ENCODE measurements around the gene CBLN4.

Gene CBLN4

DNA sequence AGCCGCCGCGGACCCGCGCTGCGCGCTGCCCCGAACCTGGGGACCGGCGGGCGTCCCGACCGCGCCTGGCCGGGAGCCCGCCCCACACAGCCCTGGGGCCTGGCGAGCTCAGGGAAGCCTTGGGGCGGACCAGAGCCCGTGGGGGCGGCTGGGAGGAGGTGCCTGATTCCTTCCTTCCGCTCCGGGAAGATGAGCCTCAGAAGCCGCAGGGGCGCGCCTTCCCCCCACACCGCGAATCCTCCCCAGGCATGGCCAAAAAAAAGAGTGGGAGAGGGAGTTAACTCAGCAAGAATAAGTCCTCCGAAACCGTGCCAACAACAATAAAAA is at the start of gene CBLN4:
CBLN4 (minus strand) TSS at position 131 of the 327 bp plus-strand sequence. CDS start 1,348 bp downstream, outside the sequence.
- no peak for DNase-seq

- DNase-seq = no peak
These were observed 37.9 kb upstream of the CBLN4 start for GRCh38 chr20:56043227-56043626.

DNA sequence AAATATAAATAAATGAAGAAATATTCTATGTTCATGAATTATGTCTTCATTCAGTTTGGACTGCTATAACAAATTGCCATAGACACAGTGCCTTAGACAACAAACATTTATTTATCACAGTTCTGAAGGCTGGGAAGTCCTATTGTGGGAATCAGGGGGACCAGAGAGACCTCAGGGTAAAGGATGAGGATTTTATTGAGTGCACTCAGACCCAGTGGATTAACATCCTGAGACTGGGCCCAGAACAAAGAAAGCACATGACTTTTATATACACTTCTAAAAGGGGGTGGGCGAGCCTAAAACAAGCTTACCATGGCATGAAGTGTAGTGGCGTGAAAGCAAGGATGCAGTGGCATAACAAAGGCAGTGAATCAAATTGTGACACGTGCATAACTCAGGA is 26.9 kb upstream of the CBLN4 start:
- no peak for DNase-seq

DNA sequence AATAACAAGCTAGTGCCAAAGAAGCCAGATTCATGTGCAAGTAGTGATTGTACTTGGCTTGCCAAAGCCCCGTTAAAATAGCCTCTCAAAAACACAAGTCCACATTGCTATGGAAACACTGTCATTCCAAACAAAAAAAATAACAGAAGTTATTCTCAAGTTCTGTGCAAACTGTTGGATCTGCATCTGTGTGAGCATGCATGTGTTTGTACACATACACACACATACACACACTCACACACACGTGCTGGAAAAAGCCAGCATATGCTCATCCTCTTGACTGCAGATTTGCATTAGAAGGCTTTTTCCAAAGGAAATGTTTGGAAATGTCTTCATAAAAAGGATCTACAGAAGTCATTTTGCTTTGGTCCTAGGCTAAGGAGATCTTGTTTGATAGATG is 13.4 kb upstream of the CBLN4 start:
- DNase-seq = no peak

- no peak for DNase-seq
These were observed 12.9 kb upstream of the CBLN4 start for GRCh38 chr20:56018194-56018593.

GRCh38 chr20:56017560-56017959 is 12.2 kb upstream of the CBLN4 start:
- no peak for DNase-seq

DNA sequence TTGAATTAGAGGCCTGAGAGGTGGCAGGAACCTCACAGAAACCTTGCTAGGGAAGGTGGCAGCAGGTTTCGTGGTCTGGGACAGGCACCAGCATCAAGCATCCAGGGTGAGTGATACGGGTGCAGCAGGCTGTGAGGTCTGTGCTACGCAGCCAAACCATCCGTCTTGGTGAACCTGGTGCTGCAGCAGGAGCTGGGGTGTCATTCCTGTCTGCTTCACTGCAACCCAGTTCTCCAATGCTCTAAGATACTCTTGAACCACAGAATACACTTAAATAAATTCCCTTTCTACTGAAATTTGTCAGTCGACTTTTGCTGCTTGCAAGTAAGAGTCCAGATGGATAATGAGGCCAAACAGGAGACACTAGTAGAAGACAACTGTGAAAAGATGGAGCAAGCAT is 9.7 kb upstream of the CBLN4 start:
- DNase-seq = no peak

- DNase-seq = no peak
These were observed 8.8 kb upstream of the CBLN4 start for GRCh38 chr20:56014151-56014550.

DNA sequence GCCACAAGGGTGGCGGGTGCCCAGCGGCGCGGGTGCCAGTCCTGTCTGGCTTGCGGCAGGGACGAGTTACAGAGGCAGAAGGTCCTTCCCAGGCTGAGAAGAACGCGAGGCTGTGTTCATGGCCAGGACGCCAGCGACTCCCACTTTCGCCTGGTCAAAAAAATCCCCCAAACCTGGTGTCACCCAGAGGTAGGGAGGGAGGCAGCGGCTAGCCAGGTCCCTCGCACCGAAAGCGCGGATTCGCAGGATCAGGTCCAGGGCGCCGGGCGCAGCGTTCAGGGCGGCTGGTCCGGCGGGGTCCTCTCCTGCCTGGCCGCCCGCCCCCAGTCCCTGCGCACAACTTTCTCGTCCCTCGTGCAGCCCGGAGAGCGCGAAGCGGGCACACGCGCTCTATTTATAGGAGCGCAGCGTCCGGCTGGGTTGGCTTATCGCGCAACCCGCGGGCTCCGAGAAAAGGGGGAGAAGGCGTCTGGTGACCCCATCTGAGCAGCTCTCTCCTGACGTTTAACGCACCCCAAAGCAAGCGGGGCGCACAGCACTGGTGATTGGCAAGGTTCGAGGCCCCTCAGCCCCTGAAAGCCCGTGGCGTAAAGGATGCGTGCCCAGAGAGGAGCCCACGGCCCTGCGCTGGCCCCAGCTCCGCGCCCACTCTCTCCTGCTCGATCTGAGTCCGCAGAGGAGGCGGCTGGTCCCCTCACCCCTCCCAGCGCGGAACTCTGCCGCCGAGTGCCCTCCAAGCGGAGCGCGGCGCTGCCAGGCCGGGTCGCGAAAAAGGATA is 519 bp downstream of the CBLN4 start:
- no peak for DNase-seq

GRCh38 chr20:56004007-56004406 is 1.3 kb downstream of the CBLN4 start:
- DNase-seq = no peak

- DNase-seq = no peak
These were observed 2.2 kb downstream of the CBLN4 start for GRCh38 chr20:56002908-56003800.

DNA sequence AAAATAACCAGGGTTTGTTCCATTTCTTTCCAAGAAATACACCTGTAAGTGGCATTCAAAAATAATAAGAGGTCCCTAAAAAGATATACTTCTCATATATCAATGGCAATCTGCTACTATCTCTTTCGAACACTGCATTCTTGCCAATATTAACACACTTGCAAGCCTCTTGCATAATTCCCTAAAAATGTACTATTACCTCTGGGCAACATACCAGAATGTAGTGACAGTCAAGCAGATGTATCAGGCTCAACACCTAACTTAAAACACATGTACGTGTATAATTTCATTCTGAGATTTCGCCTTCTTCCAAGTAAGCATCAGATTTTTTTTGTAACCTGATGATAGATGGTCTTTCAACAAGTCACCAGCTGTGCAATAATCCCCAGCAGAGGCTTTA is 3.4 kb downstream of the CBLN4 start:
- DNase-seq = no peak

GRCh38 chr20:56001106-56001785 is 4.1 kb downstream of the CBLN4 start:
- no peak for DNase-seq

DNA sequence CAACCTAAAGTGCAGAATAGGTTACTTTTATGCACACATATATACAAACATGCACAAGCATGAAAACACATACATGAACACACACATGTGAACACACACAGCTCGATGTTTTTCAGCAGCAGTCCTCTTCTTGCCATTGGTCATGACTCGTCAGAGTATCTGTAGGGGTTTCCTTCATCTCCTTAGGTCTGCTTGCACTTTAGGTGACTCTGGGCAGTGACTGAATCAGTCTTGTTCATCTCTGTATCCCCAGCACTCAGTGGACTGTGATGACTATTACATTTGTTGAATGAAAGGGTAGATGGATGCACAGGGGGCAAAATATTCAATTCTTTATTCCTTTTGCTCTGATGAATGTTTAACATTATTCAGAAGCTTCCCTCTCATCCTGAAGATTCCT is 26.8 kb downstream of the CBLN4 start:
- no peak for DNase-seq

DNA sequence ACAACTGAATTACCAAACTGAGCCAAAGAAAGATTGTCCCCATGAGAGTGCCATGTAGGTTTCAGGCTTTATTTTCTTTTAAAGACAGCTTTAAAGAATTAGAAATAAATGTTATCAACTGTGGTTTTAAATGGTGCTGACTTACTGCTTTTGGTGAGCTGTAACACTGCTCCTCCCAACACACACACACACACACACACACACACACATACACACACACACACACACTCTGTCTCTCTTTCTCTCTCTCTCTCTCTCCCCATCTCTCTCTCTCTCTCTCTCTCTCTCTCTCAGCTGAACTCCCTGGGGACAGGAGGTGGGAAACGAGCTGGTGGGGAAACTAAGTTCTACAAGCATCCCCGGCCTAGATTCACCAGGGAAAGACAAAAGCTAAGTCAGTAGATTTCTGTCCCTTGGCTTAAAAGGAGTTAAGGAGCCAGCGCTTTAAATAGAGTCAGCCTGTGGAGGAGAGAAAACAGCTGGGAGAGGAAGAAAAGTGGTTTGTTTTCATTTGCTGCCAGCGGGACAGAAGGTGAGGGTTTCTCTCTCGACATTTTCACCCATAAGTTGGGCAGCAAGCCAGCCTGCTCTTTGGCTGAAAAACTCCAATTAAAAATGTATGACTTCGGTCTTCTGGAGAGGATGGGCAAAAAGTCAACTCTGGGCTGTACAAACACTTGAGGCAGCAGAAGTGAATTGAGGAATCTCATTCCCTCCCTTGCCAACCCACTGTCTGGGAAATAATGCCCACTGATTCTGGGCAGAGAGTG is 27.4 kb downstream of the CBLN4 start:
- DNase-seq = no peak

- no peak for DNase-seq
These were observed 30.7 kb downstream of the CBLN4 start for GRCh38 chr20:55974491-55975202.

DNA sequence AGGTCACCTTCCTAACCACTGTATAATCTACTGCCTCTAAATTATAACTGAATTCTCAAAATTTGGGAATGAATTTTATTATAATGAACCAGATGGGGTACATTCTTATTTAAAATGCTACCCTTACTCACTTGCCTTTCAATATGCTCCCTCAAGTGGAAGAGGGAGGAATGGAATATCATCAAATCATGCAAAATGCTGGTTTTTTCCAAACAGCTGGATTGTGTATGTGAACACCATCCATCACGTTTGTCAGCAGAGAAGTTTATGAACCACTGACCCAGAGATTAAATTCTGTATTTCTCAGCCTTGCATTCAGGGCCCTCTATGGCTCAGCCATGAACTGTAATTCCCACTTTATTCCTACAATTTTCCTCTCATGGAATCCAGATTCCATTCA is 40.5 kb downstream of the CBLN4 start:
- DNase-seq = no peak

GRCh38 chr20:55961376-55962330 is 43.7 kb downstream of the CBLN4 start:
- DNase-seq = no peak

DNA sequence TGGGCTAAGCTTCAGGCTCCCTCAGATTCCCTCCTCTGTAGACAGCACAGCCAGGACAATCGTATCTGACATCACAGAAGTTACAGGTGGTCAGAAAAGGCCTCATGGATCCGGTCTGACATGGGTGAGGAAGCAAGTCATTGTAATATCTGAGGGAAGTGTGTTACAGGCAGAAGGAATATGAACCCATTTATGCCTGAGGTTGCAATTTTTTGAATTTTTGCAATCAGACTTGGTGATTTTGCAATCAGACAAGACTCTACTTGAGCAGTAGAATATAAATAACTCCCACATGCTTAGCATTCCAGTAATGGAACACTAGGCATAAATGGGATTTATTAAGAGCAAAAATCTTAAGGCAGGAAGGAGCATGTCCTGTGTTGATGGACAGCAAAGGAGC is 52.1 kb downstream of the CBLN4 start:
- no peak for DNase-seq

DNA sequence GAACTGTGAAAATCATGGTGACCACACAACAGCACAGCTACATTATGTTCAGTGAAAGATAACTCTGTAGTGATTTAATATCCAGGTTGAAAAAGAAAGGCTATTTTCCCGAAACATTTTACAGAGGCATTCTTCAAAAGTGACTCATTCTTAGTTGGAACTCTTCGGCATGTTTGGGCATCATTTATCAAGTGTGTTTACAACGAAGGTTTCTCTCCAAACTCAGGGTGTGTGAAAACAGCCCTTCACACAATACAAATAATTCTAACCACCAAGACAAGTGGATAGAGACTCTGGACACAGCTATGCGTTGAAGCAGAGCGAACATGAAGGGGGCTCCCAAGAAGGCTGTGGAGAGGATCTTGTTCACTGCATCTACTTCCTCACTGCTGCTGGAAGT is 57.6 kb downstream of the CBLN4 start:
- DNase-seq = no peak

Measured in SHP77 (cell line).